DMS153 treated with DMSO at 0.1 percent for 48 hours (cell line): ENCODE measurements around the gene NAPB.
"Not testable (repeated sequence)": the region's sequence is repeated elsewhere in the genome, so short reads cannot be mapped to it uniquely, and the experiment has no call there.

Experiments used
- DNase-seq: peaks from one replicate; lab custom pipeline; 2025; ENCODE audit not compliant: unreplicated experiment; lab: John Stamatoyannopoulos, UW

The NAPB gene

GRCh38 chr20:23420943-23421931 lies at the start of gene NAPB:
TSS of gene NAPB (minus strand) at chr20:23421488. CDS start at chr20:23421402, 86 bp downstream.
- peak; percentile 71 for DNase-seq

GRCh38 chr20:23466961-23467360 lies 45.7 kb upstream of the NAPB start:
- DNase-seq = not testable (repeated sequence)

- DNase-seq = no peak
Measured at GRCh38 chr20:23461180-23461579, 39.9 kb upstream of the NAPB start.

GRCh38 chr20:23459461-23460150 lies 38.3 kb upstream of the NAPB start:
- no peak for DNase-seq

- DNase-seq = no peak
Measured at GRCh38 chr20:23456873-23457272, 35.6 kb upstream of the NAPB start.

- DNase-seq = no peak
Measured at GRCh38 chr20:23456409-23456808, 35.1 kb upstream of the NAPB start.

GRCh38 chr20:23455639-23456038 lies 34.4 kb upstream of the NAPB start:
- no peak for DNase-seq

- DNase-seq = no peak
Measured at GRCh38 chr20:23454816-23455215, 33.5 kb upstream of the NAPB start.

- no peak for DNase-seq
Measured at GRCh38 chr20:23453549-23454543, 32.6 kb upstream of the NAPB start.

GRCh38 chr20:23452776-23453175 lies 31.5 kb upstream of the NAPB start, which contains the start of gene CST11:
TSS of gene CST11 (minus strand) at chr20:23452876. CDS start at chr20:23452811, 65 bp downstream.
- no peak for DNase-seq

GRCh38 chr20:23451956-23452487 lies 30.7 kb upstream of the NAPB start:
- no peak for DNase-seq

GRCh38 chr20:23450877-23451276 lies 29.6 kb upstream of the NAPB start:
- DNase-seq = no peak

- DNase-seq = no peak
Measured at GRCh38 chr20:23449421-23449820, 28.1 kb upstream of the NAPB start.

GRCh38 chr20:23448167-23448566 lies 26.9 kb upstream of the NAPB start:
- no peak for DNase-seq

GRCh38 chr20:23446505-23446904 lies 25.2 kb upstream of the NAPB start:
- DNase-seq = no peak

- no peak for DNase-seq
Measured at GRCh38 chr20:23445596-23446217, 24.4 kb upstream of the NAPB start.

- DNase-seq = no peak
Measured at GRCh38 chr20:23444859-23445258, 23.6 kb upstream of the NAPB start.

- DNase-seq = no peak
Measured at GRCh38 chr20:23442436-23442835, 21.1 kb upstream of the NAPB start.

- peak; percentile 24 for DNase-seq
Measured at GRCh38 chr20:23441850-23442313, 20.6 kb upstream of the NAPB start.

GRCh38 chr20:23440004-23440403 lies 18.7 kb upstream of the NAPB start:
- no peak for DNase-seq
